H7 (cell line): ENCODE results near the gene CEACAM16. TPM values are rescaled to one million over a fixed set of nuclear protein-coding genes. Genes with fewer than 3 reads are reported as not detected.

Experiments used
- DNase-seq: peaks from one replicate; pipeline ENCODE4 v3.0.0; 2012
- H3K27me3 ChIP-seq: 2 replicates; pipeline ENCODE4 v1.6.0; 2011; ENCODE audit warnings: mild to moderate bottlenecking, low read length; ENCODE audit not compliant: control insufficient read depth, insufficient read depth
- H3K36me3 ChIP-seq: replicated peaks from 2 replicates; pipeline ENCODE4 v1.5.1; 2011; ENCODE audit warnings: low read length; ENCODE audit not compliant: control insufficient read depth, insufficient read depth
- H3K4me3 ChIP-seq: 2 replicates; pipeline ENCODE4 v1.5.1; 2011; ENCODE audit warnings: low read depth, mild to moderate bottlenecking, control low read depth, low read length, moderate library complexity; ENCODE audit not compliant: insufficient read depth
- total RNA-seq: library from RNA; depleted of rRNA; stranded (reverse); fragments of >200 nt; shearing (Covaris generic); gene quantifications from 2 replicates; pipeline ENCODE4 v1.2.3, GENCODE V29; 2014; rRNA removed

Gene CEACAM16
- total RNA-seq: not detected in 2 replicates

- Histone ChIP-seq H3K36me3 (no peaks in the 10 kb centered on the region), H3K27me3 (no peaks in the 10 kb centered on the region), H3K4me3 (no peak within 1 kb of the TSS)
- no peak for DNase-seq
Observed at GRCh38 chr19:44698492-44699201, at the start of gene CEACAM16. Gene CEACAM16, plus strand, starts transcription at chr19:44699151. Its CDS starts 2,306 bp downstream, at chr19:44701457.

- Histone ChIP-seq H3K27me3 (no peaks in the 10 kb centered on the region), H3K4me3 (no peak overlapping the region), H3K36me3 (peaks cover 30% of the 10 kb centered on the region)
- no peak for DNase-seq
Observed at GRCh38 chr19:44649578-44650145, 49.3 kb upstream of the CEACAM16 start.

GRCh38 chr19:44653343-44653742, 45.6 kb upstream of the CEACAM16 start:
- H3K4me3 ChIP-seq: no peak overlapping the region
- no peak for DNase-seq
- peaks cover 38% of the 10 kb centered on the region for H3K36me3 ChIP-seq
- no peaks in the 10 kb centered on the region for H3K27me3 ChIP-seq

GRCh38 chr19:44653977-44654774, 44.8 kb upstream of the CEACAM16 start:
- H3K4me3 ChIP-seq: no peak overlapping the region
- H3K36me3 ChIP-seq: peaks cover 43% of the 10 kb centered on the region
- peak; percentile 63 for DNase-seq
- H3K27me3 ChIP-seq: no peaks in the 10 kb centered on the region

- peak; percentile 80 for DNase-seq
- Histone ChIP-seq H3K27me3 (no peaks in the 10 kb centered on the region), H3K4me3 (no peak overlapping the region), H3K36me3 (peaks cover 44% of the 10 kb centered on the region)
Observed at GRCh38 chr19:44657211-44657921, 41.6 kb upstream of the CEACAM16 start.

- peaks cover 41% of the 10 kb centered on the region for H3K36me3 ChIP-seq
- no peaks in the 10 kb centered on the region for H3K27me3 ChIP-seq
- no peak overlapping the region for H3K4me3 ChIP-seq
- no peak for DNase-seq
Observed at GRCh38 chr19:44658069-44658733, 40.8 kb upstream of the CEACAM16 start.

- no peak overlapping the region for H3K4me3 ChIP-seq
- no peak for DNase-seq
- H3K27me3 ChIP-seq: no peaks in the 10 kb centered on the region
- peaks cover 38% of the 10 kb centered on the region for H3K36me3 ChIP-seq
Observed at GRCh38 chr19:44660081-44660480, 38.9 kb upstream of the CEACAM16 start.

- no peak overlapping the region for H3K4me3 ChIP-seq
- H3K36me3 ChIP-seq: peaks cover 35% of the 10 kb centered on the region
- DNase-seq: no peak
- no peaks in the 10 kb centered on the region for H3K27me3 ChIP-seq
Observed at GRCh38 chr19:44661205-44661604, 37.7 kb upstream of the CEACAM16 start.

- no peak for DNase-seq
- Histone ChIP-seq H3K36me3 (peaks cover 35% of the 10 kb centered on the region), H3K4me3 (no peak overlapping the region), H3K27me3 (no peaks in the 10 kb centered on the region)
Observed at GRCh38 chr19:44661904-44662303, 37.0 kb upstream of the CEACAM16 start.

GRCh38 chr19:44662691-44663385, 36.1 kb upstream of the CEACAM16 start:
- H3K36me3 ChIP-seq: peaks cover 31% of the 10 kb centered on the region
- DNase-seq: no peak

GRCh38 chr19:44663996-44664395, 35.0 kb upstream of the CEACAM16 start:
- no peaks in the 10 kb centered on the region for H3K27me3 ChIP-seq
- H3K36me3 ChIP-seq: peaks cover 20% of the 10 kb centered on the region
- no peak for DNase-seq
- no peak overlapping the region for H3K4me3 ChIP-seq

More at GRCh38 chr19:44662691-44663385, 36.1 kb upstream of the CEACAM16 start:
- Histone ChIP-seq H3K4me3 (no peak overlapping the region), H3K27me3 (no peaks in the 10 kb centered on the region)

GRCh38 chr19:44664976-44665375, 34.0 kb upstream of the CEACAM16 start:
- H3K4me3 ChIP-seq: no peak overlapping the region
- no peak for DNase-seq
- H3K27me3 ChIP-seq: no peaks in the 10 kb centered on the region
- peaks cover 14% of the 10 kb centered on the region for H3K36me3 ChIP-seq

- Histone ChIP-seq H3K36me3 (peaks cover 5% of the 10 kb centered on the region), H3K4me3 (no peak overlapping the region), H3K27me3 (no peaks in the 10 kb centered on the region)
- DNase-seq: no peak
Observed at GRCh38 chr19:44666852-44667556, 31.9 kb upstream of the CEACAM16 start.
